NB4 (cell line): Measurements from ENCODE around the gene PAPPA2.

Experiments
- DNase-seq: peaks from one replicate; pipeline ENCODE4 v3.0.0; 2010; ENCODE audit warnings: low read depth
- H3K4me3 ChIP-seq: one replicate; pipeline ENCODE4 v1.5.1; 2011; ENCODE audit warnings: mild to moderate bottlenecking, low read depth, low read length, moderate library complexity
- MYC ChIP-seq: IDR thresholded peaks from 2 replicates; pipeline ENCODE4 v1.6.1; 2011; ENCODE audit warnings: low read depth, low read length
- POLR2A ChIP-seq: IDR thresholded peaks from 2 replicates; pipeline ENCODE4 v1.6.1; 2011; ENCODE audit warnings: mild to moderate bottlenecking; ENCODE audit not compliant: insufficient read length; ENCODE audit errors: extremely low read depth
- TF ChIP-seq, protein P1 (sequence below): IDR thresholded peaks from 2 replicates; pipeline ENCODE4 v1.6.1; 2011; ENCODE audit warnings: low read depth, low read length
- TF ChIP-seq, protein P2 (sequence below): IDR thresholded peaks from one replicate; pipeline ENCODE4 v1.5.1; 2012; ENCODE audit warnings: low read depth, low read length

The PAPPA2 gene

DNA sequence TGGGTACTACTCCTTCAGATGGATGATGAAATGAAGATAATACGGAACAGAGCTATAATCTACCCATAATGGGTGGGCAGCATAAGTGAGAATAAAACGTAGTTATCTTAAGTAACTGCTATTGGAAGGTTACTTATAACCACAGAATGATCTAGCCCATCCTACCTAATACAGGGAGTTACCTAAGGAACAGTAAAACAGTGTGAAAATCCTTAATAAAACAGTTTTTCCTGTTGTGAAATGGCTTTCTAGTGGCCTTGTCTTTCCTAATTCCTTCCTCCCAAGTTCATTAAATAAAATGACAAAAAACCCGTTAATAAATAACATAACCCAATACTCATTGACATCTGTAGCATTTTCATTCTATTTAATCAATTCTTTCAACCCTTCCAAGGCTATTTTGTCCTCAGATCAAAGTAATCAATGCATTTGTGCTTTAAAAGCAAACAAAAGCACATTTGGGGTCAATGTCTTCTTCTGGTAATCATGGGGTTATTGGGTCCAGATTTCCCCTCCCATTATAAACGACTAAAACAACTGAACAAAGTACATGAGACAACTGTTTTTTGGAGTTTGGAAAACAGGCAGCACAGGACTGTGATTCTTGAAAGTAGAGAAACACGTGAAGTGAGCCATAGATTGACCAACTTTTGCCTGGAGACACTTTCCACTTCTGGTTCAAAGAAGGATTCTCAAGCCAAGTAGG lies 42.0 kb downstream of the PAPPA2 start:
- no peak for DNase-seq
- H3K4me3 ChIP-seq, result no peak overlapping the region
- TF ChIP-seq POLR2A, result no peak
- TF ChIP-seq, protein P1, sequence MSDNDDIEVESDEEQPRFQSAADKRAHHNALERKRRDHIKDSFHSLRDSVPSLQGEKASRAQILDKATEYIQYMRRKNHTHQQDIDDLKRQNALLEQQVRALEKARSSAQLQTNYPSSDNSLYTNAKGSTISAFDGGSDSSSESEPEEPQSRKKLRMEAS, result no peak
- no peak for TF ChIP-seq MYC
- TF ChIP-seq, protein P2, sequence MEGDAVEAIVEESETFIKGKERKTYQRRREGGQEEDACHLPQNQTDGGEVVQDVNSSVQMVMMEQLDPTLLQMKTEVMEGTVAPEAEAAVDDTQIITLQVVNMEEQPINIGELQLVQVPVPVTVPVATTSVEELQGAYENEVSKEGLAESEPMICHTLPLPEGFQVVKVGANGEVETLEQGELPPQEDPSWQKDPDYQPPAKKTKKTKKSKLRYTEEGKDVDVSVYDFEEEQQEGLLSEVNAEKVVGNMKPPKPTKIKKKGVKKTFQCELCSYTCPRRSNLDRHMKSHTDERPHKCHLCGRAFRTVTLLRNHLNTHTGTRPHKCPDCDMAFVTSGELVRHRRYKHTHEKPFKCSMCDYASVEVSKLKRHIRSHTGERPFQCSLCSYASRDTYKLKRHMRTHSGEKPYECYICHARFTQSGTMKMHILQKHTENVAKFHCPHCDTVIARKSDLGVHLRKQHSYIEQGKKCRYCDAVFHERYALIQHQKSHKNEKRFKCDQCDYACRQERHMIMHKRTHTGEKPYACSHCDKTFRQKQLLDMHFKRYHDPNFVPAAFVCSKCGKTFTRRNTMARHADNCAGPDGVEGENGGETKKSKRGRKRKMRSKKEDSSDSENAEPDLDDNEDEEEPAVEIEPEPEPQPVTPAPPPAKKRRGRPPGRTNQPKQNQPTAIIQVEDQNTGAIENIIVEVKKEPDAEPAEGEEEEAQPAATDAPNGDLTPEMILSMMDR, result no peak

DNA sequence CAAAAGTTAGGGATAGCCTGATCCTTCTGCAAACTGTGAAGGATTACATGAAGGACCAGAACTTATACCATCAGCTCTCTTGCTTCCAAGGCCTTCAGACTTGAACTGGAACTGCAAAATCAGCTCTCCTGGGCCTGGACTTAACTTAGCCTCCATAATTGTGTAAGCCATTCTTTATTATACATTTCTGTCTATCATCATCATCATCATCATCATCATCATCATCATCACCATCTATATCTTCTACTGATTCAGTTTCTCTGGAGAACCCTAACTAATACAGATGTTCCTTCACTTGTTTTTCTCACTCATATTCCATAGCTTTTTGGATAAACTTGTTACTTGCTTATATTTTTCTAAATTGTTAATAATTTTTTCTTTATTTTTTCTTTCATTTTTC lies 50.0 kb downstream of the PAPPA2 start:
- DNase-seq, result no peak
- H3K4me3 ChIP-seq, result no peak overlapping the region
- no peak for TF ChIP-seq POLR2A
- TF ChIP-seq, protein P2, result no peak
- TF ChIP-seq, protein P1, result no peak
- no peak for TF ChIP-seq MYC

DNA sequence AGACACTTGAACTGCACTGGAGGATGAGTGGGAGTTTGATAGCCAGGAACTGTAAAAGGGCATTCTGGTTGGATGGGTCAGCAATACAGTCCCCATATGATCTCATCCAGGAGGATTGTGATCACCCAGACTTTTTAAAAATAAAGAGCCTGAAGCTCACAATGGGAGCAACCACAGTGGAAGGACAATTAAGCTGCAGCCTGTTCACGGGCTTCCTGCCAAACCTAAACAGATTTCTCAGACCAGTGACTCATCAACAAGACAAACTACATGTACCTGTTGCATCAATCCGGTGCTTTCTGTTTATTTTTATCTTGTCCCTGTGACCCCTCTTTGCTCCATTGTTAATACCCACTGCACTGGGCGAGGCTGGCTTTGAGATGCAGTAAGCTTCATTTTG lies 52.3 kb downstream of the PAPPA2 start:
- no peak for DNase-seq
- H3K4me3 ChIP-seq, result no peak overlapping the region
- TF ChIP-seq MYC (no peak), POLR2A (no peak)
- TF ChIP-seq, protein P1, result no peak
- TF ChIP-seq, protein P2, result no peak

DNA sequence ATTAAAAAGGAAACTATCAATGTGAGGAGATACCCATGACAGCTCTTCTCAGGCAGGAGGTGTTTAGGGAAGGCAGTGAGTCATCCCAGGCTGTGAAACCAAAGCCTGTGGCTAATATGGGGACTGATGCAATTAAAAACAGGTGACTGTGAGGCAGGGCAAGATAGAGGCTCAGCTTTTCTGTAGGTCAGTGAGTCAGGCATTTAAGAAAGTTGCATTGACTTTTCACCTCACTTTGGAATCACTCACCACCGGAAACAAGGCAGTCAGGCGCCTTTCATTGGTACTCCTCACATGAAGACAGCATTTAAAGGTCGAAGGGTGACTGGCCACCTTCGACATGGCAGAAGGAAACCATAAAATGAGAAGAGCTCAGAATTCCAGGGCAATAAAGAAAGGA lies 54.5 kb downstream of the PAPPA2 start:
- peak; percentile 3 for DNase-seq

DNA sequence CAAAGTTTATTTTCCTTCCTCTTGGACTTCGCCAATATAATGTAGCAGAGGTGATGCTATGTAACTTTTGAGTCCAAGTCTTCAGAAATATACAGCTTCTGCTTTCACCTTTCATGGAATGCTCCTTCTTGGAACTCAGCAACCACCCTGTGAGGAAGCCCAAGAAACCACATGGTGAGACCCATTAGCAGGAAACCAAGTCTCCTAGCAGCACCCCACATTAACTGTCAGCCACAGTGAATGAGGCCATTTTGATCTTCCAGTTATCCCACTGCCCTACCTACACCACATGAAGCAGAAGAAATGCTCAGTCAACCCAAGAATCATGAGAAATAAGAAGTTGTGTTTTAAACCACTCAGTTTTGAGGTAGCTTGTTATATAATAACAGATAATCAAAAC lies 58.2 kb downstream of the PAPPA2 start:
- DNase-seq, result no peak
- no peak overlapping the region for H3K4me3 ChIP-seq
- TF ChIP-seq, protein P1, result no peak
- no peak for TF ChIP-seq MYC
- TF ChIP-seq, protein P2, result no peak
- TF ChIP-seq POLR2A, result no peak

More for the DNA sequence above, 54.5 kb downstream of the PAPPA2 start:
- TF ChIP-seq, protein P2, result no peak
- TF ChIP-seq, protein P1, result no peak
- TF ChIP-seq MYC (no peak), POLR2A (no peak)
- no peak overlapping the region for H3K4me3 ChIP-seq
